Astrocyte of the cerebellum (primary cell): ENCODE results near the gene SCP2.

Experiments used
- DNase-seq: peaks from one replicate; pipeline ENCODE4 v3.0.0-alpha.2; 2011; ENCODE audit warnings: low read depth
- H3K4me3 ChIP-seq: 2 replicates; pipeline ENCODE4 v1.5.1; 2011; ENCODE audit warnings: mild to moderate bottlenecking, low read depth, low read length, moderate library complexity
- in situ Hi-C: cut with HindIII; loops from 2 replicates; pipeline ENCODE4 v1.10.0; 2017; ENCODE audit warnings: low sequenced_read_pairs
- TF ChIP-seq, protein P1 (sequence below): IDR thresholded peaks from 2 replicates; pipeline ENCODE4 v1.5.1; 2012; ENCODE audit warnings: low read length, low read depth, moderate library complexity, mild to moderate bottlenecking; ENCODE audit errors: missing control alignments

Gene SCP2

GRCh38 chr1:53016705-53017104 lies 89.6 kb downstream of the SCP2 start:
- DNase-seq, result no peak
- H3K4me3 ChIP-seq, result no peak overlapping the region
- in situ Hi-C loops, result no loop called here
- TF ChIP-seq, protein P1, sequence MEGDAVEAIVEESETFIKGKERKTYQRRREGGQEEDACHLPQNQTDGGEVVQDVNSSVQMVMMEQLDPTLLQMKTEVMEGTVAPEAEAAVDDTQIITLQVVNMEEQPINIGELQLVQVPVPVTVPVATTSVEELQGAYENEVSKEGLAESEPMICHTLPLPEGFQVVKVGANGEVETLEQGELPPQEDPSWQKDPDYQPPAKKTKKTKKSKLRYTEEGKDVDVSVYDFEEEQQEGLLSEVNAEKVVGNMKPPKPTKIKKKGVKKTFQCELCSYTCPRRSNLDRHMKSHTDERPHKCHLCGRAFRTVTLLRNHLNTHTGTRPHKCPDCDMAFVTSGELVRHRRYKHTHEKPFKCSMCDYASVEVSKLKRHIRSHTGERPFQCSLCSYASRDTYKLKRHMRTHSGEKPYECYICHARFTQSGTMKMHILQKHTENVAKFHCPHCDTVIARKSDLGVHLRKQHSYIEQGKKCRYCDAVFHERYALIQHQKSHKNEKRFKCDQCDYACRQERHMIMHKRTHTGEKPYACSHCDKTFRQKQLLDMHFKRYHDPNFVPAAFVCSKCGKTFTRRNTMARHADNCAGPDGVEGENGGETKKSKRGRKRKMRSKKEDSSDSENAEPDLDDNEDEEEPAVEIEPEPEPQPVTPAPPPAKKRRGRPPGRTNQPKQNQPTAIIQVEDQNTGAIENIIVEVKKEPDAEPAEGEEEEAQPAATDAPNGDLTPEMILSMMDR, result no peak

DNA sequence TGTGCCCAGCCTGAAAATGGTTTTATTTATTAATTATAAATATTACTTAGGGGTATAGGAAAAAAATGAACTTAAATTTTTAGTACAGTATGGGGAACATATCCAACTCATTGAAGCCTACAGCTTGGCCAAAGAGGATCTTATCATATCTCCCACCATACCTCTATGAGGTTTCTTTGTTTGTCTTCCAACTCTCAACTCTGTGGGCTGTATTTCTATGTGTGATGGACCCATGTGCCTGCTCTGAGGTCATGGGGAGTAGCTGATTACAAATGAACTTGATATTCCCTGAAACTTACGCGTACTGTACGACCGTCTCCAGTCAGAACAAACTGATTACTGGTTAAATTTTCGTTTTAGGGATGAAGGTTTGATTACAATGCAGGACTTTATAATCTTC lies 93.5 kb downstream of the SCP2 start:
- in situ Hi-C loops, result no loop called here
- no peak overlapping the region for H3K4me3 ChIP-seq
- TF ChIP-seq, protein P1, result no peak
- DNase-seq, result no peak

GRCh38 chr1:53022179-53022578 lies 95.1 kb downstream of the SCP2 start:
- DNase-seq, result no peak
- H3K4me3 ChIP-seq, result no peak overlapping the region
- TF ChIP-seq, protein P1, result no peak
- in situ Hi-C loops, result no loop called here

DNA sequence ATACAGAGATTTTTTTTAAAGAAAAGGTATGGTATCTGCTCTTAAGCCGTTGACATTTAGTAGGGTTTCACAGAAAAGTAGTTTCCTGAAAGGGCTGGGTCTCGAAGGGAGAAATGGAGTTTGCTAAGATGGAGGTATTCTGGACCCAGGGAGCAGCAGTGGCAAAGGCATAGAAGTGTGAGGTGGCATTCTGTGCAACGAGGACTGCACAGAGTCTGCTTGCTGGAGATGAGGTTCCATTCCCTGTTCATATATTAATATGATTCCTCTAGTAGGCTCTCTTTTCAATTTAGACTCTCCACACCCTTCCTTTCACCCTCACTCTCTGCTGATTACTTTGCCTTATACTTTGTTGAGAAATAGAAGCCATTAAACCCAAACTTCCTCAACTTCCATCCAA lies 96.5 kb downstream of the SCP2 start:
- no peak for DNase-seq
- in situ Hi-C loops, result no loop called here
- TF ChIP-seq, protein P1, result no peak
- no peak overlapping the region for H3K4me3 ChIP-seq

DNA sequence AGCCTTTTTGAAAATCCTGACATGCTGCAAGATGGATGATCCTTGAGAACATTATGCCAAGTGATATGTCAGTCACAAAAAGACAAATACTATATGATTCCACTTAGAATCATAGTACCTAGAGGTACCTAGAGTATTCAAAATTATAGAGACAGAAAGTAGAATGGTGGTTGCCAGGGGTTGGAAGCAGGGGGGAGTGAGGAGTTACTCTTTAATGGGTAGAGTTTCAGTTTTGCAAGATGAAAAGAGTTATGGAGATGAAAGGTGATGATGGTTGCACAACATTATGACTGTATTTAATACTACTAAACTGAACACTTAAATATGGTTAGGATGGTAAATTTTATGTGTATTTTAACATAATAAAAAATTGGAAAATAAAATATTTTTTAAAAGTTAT lies 97.0 kb downstream of the SCP2 start:
- DNase-seq, result no peak
- in situ Hi-C loops, result no loop called here
- H3K4me3 ChIP-seq, result no peak overlapping the region
- TF ChIP-seq, protein P1, result no peak

GRCh38 chr1:53025034-53025768 lies 98.1 kb downstream of the SCP2 start:
- TF ChIP-seq, protein P1, result no peak
- no peak overlapping the region for H3K4me3 ChIP-seq
- in situ Hi-C loops, result no loop called here
- DNase-seq, result no peak
